GM12864 (cell line): Measurements from ENCODE around the gene SEPTIN7.
A peak's percentile ranks its signal among the peaks of the same experiment; 100 is the strongest.

Experiments
- DNase-seq: peaks from one replicate; pipeline ENCODE4 v3.0.0-alpha.2; 2011; ENCODE audit warnings: low read depth
- H3K4me3 ChIP-seq: 2 replicates; pipeline ENCODE4 v1.5.1; 2011; ENCODE audit warnings: mild to moderate bottlenecking, low read depth, low read length, control low read depth
- CTCF ChIP-seq: IDR thresholded peaks from 2 replicates; pipeline ENCODE4 v1.5.1; 2011; ENCODE audit warnings: low read depth, mild to moderate bottlenecking, moderate library complexity, low read length, control low read depth, inconsistent platforms; ENCODE audit errors: missing control alignments

The SEPTIN7 gene

GRCh38 chr7:35785250-35785649, 15.6 kb upstream of the SEPTIN7 start:
- no peak overlapping the region for H3K4me3 ChIP-seq
- TF ChIP-seq CTCF = no peak
- DNase-seq = no peak

GRCh38 chr7:35787925-35788324, 12.9 kb upstream of the SEPTIN7 start:
- no peak for TF ChIP-seq CTCF
- DNase-seq = no peak
- no peak overlapping the region for H3K4me3 ChIP-seq

- no peak for DNase-seq
- no peak for TF ChIP-seq CTCF
- no peak overlapping the region for H3K4me3 ChIP-seq
Observed at GRCh38 chr7:35792472-35792871, 8.4 kb upstream of the SEPTIN7 start.

GRCh38 chr7:35792873-35793489, 7.9 kb upstream of the SEPTIN7 start:
- H3K4me3 ChIP-seq = no peak overlapping the region
- DNase-seq = no peak
- no peak for TF ChIP-seq CTCF

- no peak for TF ChIP-seq CTCF
- DNase-seq = no peak
- H3K4me3 ChIP-seq = no peak overlapping the region
Observed at GRCh38 chr7:35797311-35797710, 3.5 kb upstream of the SEPTIN7 start.

- DNase-seq = peak; percentile 83
- no peak for TF ChIP-seq CTCF
- peak overlapping the region; percentile 98 for H3K4me3 ChIP-seq
Observed at GRCh38 chr7:35799846-35800717, 775 bp upstream of the SEPTIN7 start.
